KG1 (cell line): Measurements from ENCODE around the gene STARD7.
A peak's percentile ranks its signal among the peaks of the same experiment; 100 is the strongest.

ENCODE experiments used
- DNase-seq: peaks from one replicate; lab custom pipeline; 2025; lab: John Stamatoyannopoulos, UW

The STARD7 gene

DNA sequence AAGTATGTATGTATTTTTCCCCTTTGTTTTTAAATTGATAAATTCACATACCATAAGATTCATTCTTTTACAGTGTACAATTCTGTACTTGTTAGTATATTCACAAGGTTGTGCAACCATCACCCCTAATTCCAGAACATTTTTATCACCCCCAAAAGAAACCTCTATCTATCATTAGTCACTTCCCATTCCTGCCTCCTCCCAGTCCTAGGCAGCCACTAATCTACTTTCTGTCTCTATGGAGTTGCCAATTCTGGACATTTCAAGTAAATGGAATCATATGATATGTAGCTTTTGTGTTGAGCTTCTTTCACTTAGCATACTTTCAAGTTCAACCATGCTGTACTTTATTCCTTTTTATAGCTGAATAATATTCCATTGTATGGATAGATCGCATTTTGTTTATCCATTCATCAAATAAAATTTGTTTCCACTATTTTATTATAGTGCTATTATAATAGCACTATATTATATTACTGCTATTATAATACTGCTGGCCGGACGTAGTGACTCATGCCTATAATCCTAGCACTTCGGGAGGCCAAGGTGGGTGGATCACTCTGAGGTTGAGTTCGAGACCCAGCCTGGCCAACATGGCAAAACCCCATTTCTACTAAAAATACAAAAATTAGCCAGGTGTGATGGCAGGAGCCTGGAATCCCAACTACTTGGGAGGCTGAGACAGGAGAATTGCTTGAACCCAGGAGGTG is 10.9 kb downstream of the STARD7 start:
- no peak for DNase-seq

DNA sequence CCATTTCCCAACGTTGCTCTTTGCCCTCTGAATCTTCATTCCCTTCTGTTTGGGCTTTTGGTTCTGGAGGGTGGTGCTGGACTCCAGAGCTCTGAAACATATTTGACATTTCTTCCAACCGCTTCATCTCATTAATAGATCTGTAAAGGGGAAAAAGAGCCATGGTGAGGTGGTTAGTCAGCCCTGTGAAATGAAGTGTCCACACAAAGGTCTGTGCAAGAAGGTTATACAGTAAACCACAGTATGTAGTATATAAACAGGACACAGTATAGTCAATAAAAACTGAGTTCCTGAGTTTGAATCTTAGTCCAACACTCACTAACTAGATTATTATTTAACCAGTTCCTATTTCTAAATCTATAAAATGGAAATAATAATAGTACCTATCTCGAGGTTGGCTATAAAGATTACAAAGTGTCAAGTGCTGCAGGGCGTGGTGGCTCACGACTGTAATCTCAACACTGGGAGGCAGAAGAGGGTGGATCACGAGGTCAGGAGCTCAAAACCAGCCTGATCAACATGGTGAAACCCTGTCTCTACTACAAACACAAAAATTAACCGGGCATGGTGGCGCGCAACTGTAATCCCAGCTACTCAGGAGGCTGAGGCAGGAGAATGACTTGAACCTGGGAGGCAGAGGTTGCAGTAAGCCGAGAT is 13.1 kb downstream of the STARD7 start:
- DNase-seq = no peak

DNA sequence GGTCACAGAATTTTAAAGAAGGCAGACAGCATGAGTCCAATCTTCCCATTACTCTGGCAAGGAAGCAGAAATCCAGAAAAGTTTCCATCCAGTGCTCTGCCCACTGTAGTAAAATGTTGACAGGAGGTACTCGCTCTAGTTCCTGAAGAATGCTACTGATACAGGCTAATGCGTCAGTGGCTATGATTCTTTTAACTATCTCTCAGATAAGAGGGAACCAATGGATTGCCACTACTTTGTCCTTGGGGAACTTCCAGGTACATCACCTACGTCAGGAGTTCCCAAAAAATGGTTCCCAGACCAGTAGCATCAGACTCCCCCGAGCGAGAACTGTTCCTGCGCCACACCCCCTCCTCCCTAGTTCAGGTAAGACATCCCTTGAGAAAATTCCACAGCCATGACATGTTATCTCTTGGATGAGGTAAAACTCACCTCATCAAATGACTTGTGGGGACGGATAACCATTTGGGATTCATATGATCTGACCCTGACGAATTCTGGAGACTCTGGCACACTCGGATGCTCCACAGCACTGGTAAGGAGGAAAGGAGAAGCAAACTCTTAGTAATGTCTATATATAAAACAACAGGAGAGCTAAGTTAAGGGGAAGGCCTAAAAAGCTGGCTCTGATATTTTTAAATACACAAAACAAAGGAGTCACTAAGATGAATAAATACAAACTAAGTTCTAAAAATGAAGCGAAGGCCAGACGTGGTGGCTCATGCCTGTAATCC is 16.5 kb downstream of the STARD7 start:
- DNase-seq = no peak

DNA sequence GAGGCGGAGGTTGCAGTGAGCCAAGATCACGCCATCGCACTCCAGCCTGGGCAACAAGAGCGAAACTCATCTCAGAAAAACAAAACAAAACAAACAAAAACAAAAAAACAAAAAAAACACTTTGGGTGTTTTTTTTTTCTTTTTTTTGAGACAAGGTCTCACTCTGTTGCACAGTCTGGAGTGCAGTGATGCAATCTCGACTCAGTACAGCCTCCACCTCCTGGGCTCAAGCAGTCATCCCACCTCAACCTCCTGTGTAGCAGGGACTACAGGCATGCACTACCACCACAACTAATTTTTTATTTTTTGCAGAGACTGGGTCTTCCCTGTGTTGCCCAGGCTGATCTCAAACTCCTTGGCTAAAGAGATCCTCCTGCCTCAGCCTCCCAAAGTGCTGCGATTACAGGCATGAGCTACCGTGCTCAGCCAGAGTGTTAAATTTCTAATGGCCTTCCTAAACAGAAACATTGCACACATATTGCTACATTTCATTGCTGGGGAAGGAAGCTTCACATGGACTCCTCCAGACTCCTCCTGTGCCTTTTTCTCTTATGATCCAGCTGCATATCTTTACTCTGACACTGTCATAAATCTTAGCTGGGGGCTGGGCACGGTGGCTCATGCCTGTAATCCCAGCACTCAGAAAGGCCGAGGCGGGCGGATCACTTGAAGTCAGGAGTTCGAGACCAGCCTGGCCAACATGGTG is 19.7 kb downstream of the STARD7 start:
- DNase-seq = no peak

DNA sequence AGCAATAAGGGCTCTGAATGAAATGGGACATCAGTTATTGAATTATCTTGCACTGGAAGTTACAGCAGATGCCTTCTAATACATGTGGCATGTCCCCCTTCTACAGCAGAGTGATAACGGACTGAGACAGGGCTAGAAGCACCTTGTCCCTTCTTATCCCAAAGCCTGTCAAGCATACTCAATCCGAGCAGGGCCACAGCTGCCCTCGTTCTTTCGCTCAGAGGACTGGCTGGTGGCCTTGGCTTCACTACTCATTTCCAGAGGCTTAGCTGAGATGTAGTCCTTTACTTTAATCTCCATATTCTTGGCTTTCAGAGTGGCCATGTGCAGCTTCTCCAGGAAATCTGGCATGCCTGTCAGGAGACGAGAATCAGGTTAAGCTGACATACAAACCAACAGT is 22.1 kb downstream of the STARD7 start:
- DNase-seq = no peak

DNA sequence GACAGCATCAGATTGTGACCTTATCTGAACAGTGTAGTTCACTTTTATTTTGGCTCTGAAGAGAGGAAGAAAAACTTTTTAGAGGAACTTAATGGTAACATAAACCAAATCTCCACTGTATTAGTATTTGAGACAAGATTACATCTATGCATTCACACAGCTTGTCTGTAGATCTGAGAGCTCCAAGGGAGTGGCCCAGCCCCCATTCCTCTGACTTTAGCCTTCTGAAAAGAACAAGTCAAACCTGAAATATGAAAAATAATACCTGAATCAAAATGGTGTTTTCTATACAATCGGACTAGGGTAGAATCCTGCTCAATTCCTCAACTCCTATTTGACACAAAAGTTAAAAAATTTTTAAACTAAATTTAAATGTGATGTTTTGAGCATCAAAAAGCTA is 23.1 kb downstream of the STARD7 start:
- no peak for DNase-seq

DNA sequence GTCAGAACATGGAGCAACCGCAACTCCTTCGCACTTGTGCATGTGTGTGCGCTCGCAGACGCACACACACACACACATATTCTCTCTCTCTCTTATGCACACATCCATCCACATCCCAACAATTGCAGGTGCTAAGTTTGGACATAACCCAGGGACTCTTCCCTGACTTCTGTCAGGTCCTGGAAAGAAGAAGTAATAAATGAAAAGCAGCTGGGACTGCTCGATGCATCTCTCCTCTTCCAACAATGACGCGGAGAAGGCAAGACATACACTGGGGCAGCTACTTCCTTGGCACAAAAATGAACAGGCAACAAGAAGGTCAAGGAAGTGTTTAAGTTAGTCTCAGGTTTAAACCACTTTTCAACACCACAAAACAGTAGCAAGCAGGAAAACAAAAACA is 23.6 kb downstream of the STARD7 start:
- DNase-seq = no peak

DNA sequence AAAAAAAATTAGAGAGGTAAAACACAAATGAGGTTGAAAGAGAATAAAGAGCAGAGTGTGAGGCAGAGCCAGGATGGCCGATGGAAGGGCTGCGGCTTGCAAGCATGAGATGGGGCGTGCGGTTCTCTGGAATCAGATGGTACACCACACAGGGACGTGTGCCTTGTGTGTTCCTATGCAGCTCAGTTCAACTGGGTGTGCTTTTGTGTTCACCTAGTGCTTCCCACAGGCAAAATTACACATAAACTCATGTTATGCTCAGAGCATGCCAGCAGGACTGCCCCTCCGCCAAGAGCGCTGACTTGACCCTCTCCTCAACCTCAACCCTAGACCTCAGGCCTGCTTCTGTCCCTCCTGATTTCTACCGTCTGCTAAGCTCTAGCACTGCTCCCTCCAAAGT is 24.4 kb downstream of the STARD7 start:
- DNase-seq = no peak

DNA sequence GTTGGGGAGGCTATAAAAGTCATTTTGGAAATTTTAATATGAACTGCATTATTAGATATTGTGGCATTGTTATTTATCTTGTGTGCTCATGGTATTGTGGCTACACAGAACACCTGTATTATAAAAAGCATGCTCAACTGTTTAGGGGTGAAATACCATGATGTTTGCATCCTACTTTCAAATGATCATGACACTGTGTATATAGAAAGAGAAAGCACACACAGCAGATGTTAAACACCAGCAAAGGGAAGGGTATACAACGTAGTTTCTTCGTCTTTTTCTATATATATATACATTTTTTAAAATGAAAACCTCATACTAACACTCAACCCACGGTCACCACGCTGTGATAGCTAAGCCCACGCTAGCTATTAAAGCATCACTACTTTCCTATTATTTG is 27.1 kb downstream of the STARD7 start:
- no peak for DNase-seq

DNA sequence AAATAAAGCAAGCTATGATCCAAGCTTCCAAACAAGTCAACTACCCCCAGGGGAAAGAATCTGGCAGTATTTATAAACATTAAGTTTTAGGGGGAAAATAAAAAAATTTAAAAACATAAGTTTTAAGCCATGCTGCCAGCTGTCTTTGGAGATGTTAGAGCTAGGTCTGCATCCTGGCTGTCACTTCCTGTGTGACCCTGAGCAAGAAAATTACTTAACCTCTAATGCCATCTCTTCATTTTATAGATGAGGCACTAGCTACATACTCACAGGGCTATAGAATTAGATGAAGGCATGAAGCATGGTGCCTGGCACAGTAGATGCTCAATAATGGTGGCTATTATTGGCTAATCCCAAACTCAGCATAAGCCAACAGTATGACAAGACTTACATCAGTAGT is 28.1 kb downstream of the STARD7 start:
- DNase-seq = no peak

DNA sequence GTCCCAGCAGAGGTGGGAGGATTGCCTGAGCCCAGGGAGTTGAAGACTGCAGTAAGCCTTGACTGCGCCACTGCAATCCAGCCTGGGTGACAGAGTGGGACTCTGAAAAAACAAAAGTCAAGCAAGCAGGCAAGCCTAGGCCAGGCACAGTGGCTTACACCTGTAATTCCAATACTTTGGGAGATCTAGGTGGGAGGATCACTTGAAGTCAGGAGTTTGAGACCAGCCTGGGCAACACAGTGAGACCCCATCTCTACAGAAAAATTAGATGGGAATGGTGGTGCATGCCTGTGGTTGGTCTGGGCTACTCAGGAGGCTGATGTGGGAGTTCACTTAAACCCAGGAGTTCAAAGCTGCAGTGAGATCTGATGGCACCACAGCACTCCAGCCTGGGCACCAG is 28.6 kb downstream of the STARD7 start:
- no peak for DNase-seq

DNA sequence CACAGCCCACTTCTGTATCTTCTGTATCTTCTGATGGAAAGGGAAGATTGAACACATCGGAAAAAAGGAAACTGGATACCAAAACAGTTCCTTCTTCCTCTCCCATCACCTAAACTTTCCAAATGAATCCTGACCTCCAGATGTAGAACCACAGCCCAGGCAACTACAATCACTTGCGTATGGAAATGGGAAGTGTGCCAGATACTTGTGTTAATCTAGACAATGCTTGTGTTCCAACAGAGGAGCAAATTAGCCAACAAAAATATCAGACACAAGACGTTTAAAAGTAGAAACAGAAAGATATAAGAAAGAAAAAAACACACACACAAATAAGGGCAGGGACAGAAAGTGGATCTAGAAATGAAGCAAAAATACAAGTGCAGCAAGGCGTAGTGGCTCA is 32.0 kb downstream of the STARD7 start:
- DNase-seq = no peak

DNA sequence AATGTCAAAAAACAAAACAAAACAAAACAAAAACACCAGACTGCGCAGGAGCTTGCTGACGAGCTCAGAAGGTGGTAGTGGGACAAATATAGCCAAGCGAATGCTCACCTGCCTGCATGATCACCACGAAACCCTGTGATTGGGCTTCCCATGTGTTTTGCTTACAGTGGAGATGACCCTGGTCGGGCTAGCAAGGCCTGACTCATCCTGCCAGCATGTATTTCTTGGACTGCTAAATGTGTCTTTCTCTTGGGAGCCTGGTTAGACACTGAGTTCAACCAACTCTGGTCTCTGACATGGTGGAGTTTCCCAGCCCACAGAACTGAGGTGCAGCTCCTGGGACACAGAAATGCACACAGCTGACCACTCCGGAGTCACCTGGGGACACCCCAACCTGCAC is 32.7 kb downstream of the STARD7 start:
- no peak for DNase-seq

DNA sequence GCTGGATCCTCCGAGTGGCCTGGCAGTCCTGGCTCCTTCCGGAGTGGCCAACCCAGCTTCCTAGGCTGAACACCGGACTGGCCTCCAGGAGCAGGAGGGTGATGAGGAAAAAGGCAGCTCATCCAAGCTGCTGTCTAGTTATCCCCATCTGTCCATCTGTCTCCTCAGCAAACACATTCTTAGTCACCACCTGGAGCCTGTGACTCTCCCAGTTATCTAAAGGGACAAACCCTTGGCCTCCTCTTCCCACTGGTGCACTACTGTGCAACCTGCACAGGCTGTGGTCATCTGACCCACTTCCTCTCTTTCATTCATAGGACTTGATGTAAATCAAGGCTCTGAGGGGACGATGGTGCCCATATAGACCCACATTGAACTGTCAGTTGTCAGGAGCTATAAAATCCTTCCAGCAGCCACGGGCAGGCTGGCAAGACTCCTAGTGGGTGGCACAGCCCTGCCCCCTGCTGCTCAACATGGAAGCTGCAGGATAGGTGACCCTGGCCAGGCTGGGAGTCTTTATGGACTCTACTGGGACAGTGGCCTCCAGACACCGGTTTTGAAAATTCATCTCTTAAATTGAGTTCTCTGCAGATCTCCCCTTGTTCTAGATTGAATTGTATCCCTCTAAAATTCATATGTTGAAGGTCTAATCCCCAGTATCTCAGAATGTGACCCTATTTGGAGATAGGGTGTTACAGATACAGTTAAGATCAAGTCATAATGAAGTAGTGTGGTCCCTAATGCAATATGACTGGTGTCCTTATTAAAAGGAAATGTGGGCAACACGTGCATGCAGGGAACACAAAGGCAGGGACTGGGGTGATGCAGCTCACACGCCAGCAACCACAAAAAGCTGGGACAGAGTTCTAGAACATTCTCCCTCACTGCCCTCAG is 34.1 kb downstream of the STARD7 start:
- peak; percentile 39 for DNase-seq

DNA sequence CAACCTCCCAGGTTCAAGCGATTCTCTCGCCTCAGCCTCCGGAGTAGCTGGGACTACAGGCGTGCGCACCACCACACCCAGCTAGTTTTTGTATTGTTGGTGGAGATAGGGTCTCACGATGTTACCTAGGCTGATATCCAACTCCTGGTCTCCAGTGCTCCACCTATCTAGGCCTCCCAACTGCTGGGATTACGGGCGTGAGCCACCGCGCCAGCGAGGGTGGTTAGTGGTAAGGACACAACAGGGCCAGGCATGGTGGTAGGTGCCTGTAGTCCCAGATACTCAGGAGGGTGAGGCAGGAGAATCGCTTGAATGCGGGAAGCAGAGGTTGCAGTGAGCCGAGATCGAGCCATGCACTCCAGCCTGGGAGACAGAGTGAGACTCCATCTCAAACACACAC is 36.8 kb downstream of the STARD7 start:
- no peak for DNase-seq

DNA sequence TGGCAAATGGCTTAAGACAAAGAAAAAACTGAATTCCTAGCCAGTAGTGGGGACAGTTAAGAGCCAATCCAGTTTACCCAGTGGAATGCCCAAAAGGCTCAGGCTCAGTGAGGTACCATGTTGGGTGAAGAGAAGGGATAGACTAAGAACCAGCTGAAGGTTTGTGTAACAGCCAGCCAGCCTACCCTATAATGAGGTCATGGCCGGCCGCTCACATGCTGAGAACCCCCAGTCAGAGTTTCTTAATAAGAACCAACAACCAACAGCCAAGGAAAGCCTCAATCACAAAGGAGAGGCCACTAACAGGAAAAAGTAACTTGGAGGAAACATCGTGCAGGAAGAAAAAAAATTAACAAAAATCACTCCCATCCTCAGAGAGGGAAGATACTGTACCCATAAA is 38.0 kb downstream of the STARD7 start:
- no peak for DNase-seq

DNA sequence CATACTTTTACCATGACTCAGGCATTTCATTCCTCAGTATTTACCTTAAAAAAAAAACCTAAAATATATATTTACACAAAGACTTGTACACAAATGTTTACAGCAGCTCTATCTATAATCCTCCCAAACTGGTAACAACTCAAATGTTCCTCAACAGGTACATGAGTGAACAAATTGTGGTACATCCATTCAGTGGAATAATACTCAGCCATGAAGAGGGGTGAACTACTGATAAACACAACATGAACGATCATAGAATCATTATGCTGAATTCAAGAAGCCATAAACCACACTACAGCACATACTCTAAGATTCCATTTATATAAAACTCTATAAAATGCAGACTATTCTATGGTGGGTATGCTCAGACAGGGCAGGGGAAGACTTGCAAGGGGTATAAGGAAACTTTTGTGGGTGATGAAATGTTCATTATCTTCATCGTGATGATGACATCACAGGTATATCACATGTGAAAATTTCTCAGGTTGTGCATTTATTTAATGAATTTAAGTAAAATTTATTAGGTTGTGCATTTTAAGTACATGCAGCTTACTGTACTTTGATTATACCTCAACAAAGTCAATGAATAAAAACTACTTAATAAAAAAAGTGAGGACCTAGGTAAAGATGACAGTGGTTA is 38.6 kb downstream of the STARD7 start:
- DNase-seq = no peak

DNA sequence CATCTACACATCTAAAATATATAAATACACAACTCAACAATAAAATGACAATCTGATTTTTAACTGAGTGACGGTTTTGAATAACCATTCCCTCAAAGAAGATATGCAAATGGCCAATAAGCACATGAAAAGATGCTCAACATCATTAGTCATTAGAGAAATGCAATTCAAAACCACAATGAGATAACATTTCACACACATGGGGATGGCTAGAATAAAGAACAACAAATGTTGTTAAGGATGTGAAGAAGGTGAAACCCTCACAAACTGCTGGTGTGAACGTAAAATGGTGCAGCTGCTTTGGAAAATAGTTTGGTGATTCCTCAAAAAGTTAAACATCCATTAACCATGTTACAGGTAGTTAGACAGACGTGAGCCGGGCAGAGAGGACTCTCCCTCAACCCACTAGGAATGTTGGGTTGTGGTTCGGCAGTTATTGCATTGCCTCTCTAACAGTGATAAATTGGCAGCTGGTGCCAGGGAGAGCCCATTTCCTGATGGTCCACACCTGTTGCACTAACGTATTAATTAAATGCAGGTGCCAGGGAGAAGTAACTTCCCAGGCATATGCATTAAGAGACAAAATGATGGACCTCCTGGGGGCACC is 41.1 kb downstream of the STARD7 start:
- DNase-seq = no peak

DNA sequence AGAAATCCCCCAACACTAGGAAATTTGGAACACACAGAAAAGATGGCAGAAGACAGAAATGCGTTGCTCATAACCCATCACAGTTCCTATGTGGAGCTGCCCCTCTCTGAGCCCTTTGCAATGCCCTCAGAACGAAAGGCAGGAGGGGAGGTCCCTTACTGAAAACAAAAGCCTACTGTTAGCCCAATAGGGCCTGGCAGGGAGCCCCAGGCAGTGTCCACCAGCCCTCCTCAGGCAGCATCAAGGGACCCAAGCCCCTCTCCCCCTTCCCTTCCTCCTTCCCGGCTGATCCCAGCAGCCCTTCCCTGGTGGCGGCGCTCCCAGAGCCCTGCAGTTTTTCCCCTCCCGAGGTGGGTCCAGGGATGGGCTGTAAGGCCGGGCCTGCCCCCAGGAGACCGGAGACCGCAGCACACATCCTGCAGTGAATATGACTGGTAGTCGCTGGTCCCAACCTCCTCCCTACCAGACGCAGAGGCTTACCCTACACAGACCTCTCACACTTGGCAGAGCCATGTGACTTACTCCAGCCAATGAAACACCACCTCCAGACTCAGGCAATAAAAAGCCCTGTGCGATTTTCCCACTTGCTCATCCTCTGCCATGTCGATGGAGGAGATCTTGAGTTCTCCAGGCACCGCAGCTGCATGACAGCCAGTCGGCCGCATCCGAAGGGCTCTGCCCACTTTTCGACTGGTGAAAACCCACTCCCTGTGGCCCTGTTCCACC is 44.0 kb downstream of the STARD7 start:
- DNase-seq = no peak

DNA sequence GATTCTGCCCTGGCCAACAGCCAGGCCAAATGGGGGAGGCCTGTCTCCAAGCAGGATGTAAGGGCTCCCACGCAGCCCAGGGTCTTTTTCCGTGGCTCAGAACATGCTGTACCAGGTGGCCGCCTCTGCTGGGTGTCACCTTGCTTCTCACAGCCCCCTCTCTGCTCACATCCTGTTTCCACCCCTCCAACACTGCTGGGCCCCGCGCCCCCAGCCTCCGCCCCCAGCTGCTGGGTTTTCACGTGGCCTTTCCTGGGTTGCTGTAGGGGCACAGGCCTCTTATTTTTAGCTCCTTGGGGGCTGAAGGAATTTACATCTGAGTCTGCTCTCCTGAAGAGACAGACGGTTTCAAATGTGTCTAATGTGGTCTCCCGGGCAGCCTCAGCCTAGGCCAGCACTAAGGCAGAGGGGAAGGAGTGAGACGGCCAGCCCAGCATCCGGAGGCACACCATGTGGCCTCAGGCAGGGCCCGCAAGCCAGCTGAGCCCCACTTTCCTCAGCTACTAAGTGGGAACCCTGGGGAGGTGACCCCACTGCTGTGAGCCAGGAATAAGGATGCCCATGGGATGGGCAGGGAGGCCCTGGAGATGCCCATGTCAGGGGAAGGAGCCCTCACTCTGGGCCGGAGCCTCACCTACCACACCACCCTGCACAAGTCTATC is 44.7 kb downstream of the STARD7 start:
- no peak for DNase-seq
